GM19025 (cell line): Measurements from ENCODE around the gene GLRX2.
"Not testable (repeated sequence)": the region's sequence is repeated elsewhere in the genome, so short reads cannot be mapped to it uniquely, and the experiment has no call there.

Source experiments
- ATAC-seq: cut with Tn5 transposase; IDR thresholded peaks from one replicate; pipeline ENCODE4 v1.9.1; 2021; ENCODE audit warnings: mild to moderate bottlenecking, low read depth, moderate library complexity; ENCODE audit not compliant: unreplicated experiment

GLRX2 gene

DNA sequence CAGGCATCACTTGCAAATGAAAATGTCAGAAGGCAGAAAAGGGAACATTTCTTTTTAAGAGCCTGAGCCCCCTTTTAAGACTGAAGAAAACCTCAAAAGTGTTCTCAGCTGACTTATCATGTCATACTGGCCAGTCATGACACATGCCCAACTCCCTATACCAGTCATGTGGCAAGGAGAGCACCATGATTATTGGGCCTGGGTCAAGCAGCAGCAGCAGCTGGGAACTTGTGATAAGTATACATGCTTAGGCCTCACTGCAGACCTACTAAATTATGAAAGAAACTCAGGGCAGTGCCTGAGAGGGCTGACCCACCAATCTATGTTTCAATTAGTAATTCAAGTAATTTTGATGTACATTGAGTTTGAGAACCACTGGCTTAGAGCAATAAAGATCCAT, 37.2 kb downstream of the GLRX2 start:
- ATAC-seq = no peak

DNA sequence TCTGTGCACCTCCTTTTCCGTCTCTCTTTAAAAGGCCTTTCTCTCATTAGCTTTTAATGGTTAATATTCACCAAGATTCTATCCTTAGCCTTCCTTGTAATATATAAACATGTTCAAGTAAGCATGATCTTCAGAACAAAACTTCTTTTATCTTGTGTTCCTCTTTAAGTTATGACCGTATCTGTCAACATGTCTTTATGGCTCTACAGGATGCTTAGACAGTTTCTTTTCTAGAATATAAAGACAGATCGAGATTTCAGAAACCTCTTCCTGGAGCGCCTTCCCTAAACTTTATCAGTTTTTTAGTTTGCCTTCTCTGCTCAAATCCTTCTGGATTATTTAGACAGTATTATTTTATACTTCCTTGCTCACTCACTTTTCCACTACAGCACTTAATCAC, 38.6 kb downstream of the GLRX2 start:
- no peak for ATAC-seq

DNA sequence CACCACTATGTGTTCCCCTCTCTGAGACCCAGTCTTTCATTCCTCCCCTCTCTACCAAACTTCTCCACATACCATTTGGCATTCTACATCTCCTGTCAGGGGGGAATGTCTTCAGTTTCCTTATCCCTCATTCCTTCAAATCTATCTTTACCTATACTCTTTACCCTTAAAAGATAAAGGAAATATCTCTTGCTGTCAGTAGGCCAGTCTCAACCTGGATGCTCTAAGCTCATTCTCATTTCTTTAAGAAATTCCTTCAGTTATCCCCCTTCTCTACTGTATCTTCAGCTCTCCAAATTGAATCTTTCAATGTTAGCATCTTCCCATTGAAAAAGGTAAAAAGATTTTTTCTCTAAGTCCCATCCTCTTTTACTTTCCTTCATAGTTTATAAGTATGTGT, 39.3 kb downstream of the GLRX2 start:
- ATAC-seq = no peak

DNA sequence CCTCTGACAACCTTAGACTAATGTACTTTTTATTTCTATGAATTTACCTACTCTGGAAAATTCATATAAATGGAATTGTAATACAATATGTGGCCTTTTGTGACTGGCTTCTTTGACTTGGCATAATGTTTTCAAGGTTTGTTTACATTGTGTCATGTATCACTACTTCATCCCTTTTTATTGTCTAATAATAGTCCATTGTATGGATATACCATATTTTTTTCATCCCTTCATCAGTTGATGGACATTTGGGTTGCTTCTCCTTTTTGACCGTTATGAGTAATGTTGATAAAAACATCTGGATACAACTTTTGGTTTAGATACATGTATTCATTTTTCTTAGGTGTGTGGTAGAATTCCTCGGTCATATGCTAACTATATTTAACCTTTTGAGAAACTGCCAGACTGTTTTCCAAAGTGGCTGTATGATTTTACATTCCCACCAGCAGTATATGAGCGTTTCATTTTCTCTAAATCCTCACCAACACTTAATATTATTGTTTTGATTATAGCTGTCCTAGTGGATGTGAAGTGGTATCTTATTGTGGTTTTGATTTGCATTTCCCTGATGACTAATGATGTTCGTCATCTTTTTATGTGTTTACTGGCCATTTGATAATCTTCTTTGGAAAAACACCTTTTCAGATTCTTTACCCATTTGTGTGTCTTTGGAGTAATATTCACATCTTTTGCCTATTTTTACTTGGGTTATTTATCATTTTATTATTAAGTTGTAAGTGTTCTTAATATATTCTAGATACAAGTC, 42.3 kb downstream of the GLRX2 start:
- no peak for ATAC-seq

DNA sequence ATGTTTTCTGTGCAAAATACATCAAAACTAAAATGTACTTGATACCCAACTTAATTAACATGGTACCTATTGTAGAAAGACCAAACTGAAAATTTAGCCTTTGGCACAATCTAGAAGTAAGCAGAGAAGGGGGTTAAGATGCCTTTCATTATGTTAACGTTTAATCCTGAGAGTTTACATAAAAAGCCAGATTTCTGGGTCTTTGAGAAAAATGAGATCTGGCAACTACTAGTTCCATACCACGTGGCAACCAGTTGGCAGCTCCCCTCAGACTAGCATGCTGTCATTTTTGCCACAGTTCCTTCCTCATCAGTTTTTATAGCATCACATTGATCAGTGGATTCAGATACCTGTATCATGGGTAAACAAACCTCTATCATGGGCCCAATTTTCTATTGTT, 44.3 kb downstream of the GLRX2 start:
- ATAC-seq = no peak

DNA sequence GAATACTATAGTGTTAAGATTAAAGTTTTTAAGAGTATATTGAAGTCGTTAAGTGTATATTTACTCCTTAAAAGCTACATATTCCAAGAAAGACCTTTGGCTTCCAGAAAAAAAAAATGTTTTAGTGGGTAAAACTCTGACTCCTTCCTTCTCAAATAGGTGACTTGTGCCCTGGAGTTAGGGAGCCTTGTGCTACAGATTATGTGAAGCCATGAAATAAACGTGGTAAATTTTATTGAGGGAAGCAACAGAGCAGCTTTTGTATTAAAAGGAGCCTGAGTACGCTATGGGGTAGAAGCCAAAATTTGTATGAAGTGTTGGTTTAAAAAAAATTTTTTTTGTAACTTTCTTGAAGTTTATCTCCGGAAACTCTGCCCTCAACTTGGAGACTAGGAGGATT, 44.8 kb downstream of the GLRX2 start:
- no peak for ATAC-seq

DNA sequence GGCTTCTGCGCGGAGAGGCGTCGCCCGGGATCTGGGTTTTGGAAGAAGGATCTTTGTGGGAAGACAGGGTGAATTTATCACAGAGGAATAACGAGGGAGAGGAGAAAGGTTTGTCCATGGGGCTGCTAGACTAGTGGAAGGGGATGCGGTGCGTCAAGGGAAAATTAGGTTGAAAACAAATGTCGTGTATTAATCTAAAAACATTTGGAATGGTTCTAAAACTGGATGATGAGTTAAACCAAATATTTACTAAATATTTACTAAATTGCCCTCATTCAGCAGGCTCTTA, 45.2 kb downstream of the GLRX2 start:
- no peak for ATAC-seq

DNA sequence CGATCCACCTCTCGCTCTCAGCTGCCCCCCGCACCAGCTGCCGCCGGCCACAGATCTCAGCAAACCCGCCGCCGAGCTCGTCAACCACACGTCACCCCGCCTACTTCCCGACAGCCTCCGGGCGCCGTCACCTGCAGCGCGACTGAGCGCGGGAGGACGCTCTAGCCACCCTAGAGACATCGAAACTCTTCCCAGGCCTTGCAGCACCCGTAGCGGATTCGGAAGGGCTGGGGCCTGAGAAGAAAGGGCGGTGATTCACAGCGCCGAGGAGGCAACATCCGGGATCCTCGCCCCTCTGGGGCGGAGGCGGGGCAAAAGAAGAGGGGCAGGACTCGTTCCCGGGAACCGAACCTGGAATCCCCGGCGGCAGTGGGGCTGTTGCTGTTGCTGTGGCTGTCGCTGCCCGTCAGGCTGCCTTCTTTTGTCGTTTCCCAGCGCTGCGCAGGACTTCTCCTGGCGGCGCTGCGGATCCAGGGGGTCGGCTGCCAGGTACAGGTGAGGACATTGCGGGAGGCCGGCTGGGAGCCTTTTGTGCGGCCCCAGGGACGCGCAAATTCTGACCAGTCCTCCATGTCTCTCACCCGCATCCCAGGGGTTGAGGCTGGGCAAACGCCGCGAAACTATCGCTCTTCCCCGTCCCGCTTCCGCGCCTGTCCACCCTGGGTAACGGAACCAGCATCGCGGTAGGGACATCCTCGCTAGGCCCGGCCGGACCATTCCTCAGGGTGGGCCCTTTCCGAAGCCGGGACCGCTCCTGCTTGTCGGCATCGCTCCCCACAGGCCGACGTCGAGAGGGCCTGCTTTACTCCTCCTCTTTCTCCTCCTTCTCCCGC, 45.7 kb downstream of the GLRX2 start, which contains the start of the genes RO60 and UCHL5:
RO60 (plus strand) TSS at position 331 of the 833 bp plus-strand sequence. CDS start 9,443 bp downstream, outside the sequence.
UCHL5 (minus strand) TSS at position 79 of the 833 bp plus-strand sequence. CDS start 100 bp downstream, outside the sequence.
- ATAC-seq = peak; percentile 91

DNA sequence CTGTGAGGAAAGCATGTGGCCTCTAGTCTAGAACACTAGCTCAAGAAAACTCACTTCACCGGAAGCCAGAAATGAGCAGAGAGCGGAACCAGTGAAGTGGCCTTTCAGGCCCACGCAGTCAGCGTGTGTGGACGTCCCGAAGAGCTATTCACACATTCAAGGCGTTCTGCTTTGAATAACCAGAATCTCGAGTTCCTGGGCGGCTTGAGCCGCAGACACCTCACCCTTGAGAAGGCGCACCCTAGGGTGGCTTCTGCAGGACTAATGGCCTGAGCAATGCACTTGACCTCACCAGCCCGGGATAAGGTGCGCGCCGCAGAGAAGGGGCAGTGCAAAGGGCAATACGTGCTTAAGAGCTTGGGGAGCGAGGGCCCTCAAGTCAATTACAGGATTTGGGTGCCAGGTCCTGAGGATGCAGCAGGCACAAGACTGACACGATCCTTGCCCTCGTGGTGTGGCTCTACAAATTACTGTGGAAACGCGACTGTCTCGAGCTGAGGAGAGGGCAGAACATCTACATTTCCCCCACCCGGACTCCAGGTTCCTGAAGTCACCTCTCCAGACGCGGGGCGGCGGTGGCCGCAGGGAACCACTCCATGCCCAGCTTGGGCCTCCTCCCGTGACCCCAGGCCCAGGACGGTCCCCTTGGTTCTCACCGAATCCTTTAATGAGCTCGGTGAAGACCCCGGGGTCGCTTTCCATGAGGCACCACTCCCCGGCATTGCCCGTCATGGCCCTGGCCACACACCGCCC, 46.5 kb downstream of the GLRX2 start:
- ATAC-seq = peak; percentile 37

DNA sequence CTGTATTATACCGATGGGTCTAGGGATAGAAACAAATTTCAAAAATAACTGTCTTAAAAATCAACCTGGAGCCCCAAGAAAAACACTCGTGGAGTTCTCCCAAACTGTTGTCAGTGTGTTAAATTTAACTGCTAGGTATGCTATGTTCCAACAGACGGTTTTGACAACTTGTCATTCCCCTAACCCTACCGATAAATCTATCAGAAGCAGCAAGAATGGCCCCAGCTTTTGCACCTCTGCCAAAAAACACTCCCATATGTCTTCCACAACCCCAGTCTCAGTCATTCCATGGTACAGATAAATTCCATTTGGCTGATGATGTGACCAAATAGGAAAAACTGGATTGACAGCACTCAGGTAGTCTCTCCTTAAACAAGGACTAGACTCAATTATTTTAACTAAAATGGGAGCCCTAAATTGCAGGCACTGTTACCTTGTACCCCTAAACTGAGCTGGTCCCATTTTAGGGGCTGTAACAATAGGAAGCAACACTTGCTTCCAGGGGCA, 51.0 kb downstream of the GLRX2 start:
- no peak for ATAC-seq

DNA sequence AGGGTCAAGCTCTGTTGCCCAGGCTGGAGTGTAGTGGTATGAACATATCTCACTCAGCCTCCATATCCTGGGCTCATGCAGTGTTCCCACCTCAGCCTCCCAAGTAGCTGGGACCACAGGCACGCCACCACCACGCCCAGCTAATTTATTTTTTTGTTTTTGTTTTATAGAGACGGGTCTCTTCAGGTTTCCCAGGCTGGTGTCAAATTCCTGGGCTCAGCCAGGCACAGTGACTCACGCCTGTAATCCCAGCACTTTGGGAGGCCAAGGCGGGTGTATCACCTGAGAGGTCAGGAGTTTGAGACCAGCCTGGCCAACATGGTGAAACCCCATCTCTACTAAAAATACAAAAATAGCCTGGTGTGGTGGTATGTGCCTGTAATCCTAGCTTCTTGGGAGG, 56.3 kb downstream of the GLRX2 start:
- not testable (repeated sequence) for ATAC-seq
